ENCODE results near the gene GAB2.
"Not testable (repeated sequence)": the region's sequence is repeated elsewhere in the genome, so short reads cannot be mapped to it uniquely, and the experiment has no call there.

GAB2 gene

GRCh38 chr11:78417175-78417887 is at the start of gene GAB2:
Gene GAB2, minus strand, starts transcription at chr11:78417820. Its CDS starts 100 bp downstream, at chr11:78417720.
- DNase-seq (ENCODE audit: low spot score), result peak; percentile 13

- DNase-seq (ENCODE audit: low spot score), result no peak
Observed at GRCh38 chr11:78467370-78467769, 49.8 kb upstream of the GAB2 start.

GRCh38 chr11:78465169-78465942 is 47.7 kb upstream of the GAB2 start:
- DNase-seq (ENCODE audit: low spot score), result peak; percentile 18

GRCh38 chr11:78464787-78465168 is 47.2 kb upstream of the GAB2 start:
- not testable (repeated sequence) for DNase-seq (ENCODE audit: low spot score)

GRCh38 chr11:78460471-78460870 is 42.9 kb upstream of the GAB2 start:
- DNase-seq (ENCODE audit: low spot score), result no peak

GRCh38 chr11:78459738-78460137 is 42.1 kb upstream of the GAB2 start:
- DNase-seq (ENCODE audit: low spot score), result no peak

- no peak for DNase-seq (ENCODE audit: low spot score)
Observed at GRCh38 chr11:78457448-78457847, 39.8 kb upstream of the GAB2 start.

- DNase-seq (ENCODE audit: low spot score), result no peak
Observed at GRCh38 chr11:78453140-78453935, 35.7 kb upstream of the GAB2 start.

GRCh38 chr11:78451371-78452150 is 33.9 kb upstream of the GAB2 start:
- no peak for DNase-seq (ENCODE audit: low spot score)

- no peak for DNase-seq (ENCODE audit: low spot score)
Observed at GRCh38 chr11:78450866-78451265, 33.2 kb upstream of the GAB2 start.

GRCh38 chr11:78449866-78450265 is 32.2 kb upstream of the GAB2 start:
- DNase-seq (ENCODE audit: low spot score), result no peak

GRCh38 chr11:78446210-78446609 is 28.6 kb upstream of the GAB2 start:
- no peak for DNase-seq (ENCODE audit: low spot score)

- DNase-seq (ENCODE audit: low spot score), result no peak
Observed at GRCh38 chr11:78444726-78445125, 27.1 kb upstream of the GAB2 start.

- DNase-seq (ENCODE audit: low spot score), result no peak
Observed at GRCh38 chr11:78441956-78442355, 24.3 kb upstream of the GAB2 start.

GRCh38 chr11:78438298-78438975 is 20.8 kb upstream of the GAB2 start:
- no peak for DNase-seq (ENCODE audit: low spot score)

GRCh38 chr11:78432956-78433355 is 15.3 kb upstream of the GAB2 start:
- no peak for DNase-seq (ENCODE audit: low spot score)

- DNase-seq (ENCODE audit: low spot score), result no peak
Observed at GRCh38 chr11:78432058-78432515, 14.5 kb upstream of the GAB2 start.

GRCh38 chr11:78429660-78430059 is 12.0 kb upstream of the GAB2 start:
- DNase-seq (ENCODE audit: low spot score), result no peak

GRCh38 chr11:78429209-78429608 is 11.6 kb upstream of the GAB2 start:
- DNase-seq (ENCODE audit: low spot score), result no peak

- DNase-seq (ENCODE audit: low spot score), result no peak
Observed at GRCh38 chr11:78428773-78429172, 11.2 kb upstream of the GAB2 start.

GRCh38 chr11:78428266-78428636 is 10.6 kb upstream of the GAB2 start:
- no peak for DNase-seq (ENCODE audit: low spot score)
